Trophoblast cell (in vitro differentiated cells and primary cell): Measurements from ENCODE around the gene PDIA5.

Experiments
- DNase-seq, 2 donors: peaks; one replicate each; pipeline ENCODE4 v3.0.0-alpha.2; 2016
- H2AFZ ChIP-seq: 2 replicates; pipeline ENCODE4 v1.6.1; 2013; ENCODE audit warnings: low read length, moderate library complexity, mild to moderate bottlenecking; ENCODE audit not compliant: insufficient read depth, poor library complexity
- H2AK5ac ChIP-seq: 2 replicates; pipeline ENCODE4 v1.6.1; 2013; ENCODE audit warnings: mild to moderate bottlenecking, low read length
- H2BK120ac ChIP-seq: 2 replicates; pipeline ENCODE4 v1.6.1; 2013; ENCODE audit warnings: low read length, mild to moderate bottlenecking, moderate library complexity; ENCODE audit not compliant: insufficient read depth, poor library complexity
- H2BK12ac ChIP-seq: 2 replicates; pipeline ENCODE4 v1.6.1; 2013; ENCODE audit warnings: mild to moderate bottlenecking, low read length, moderate library complexity
- H2BK5ac ChIP-seq: 2 replicates; pipeline ENCODE4 v1.6.1; 2013; ENCODE audit warnings: low read length, low read depth, moderate library complexity, mild to moderate bottlenecking; ENCODE audit not compliant: poor library complexity
- H3K14ac ChIP-seq: 2 replicates; pipeline ENCODE4 v1.6.1; 2013; ENCODE audit warnings: mild to moderate bottlenecking, low read length
- H3K18ac ChIP-seq: 2 replicates; pipeline ENCODE4 v1.6.1; 2013; ENCODE audit warnings: mild to moderate bottlenecking, low read length
- H3K23ac ChIP-seq: 2 replicates; pipeline ENCODE4 v1.6.1; 2013; ENCODE audit warnings: low read length
- H3K27ac ChIP-seq: 2 replicates; pipeline ENCODE4 v1.5.1; 2013; ENCODE audit warnings: low read depth, mild to moderate bottlenecking, inconsistent platforms, low read length, moderate library complexity
- H3K27me3 ChIP-seq: 2 replicates; pipeline ENCODE4 v1.6.1; 2013; ENCODE audit warnings: inconsistent platforms, mild to moderate bottlenecking, low read length, moderate library complexity; ENCODE audit not compliant: insufficient read depth
- H3K36me3 ChIP-seq, 2 experiments: 1 replicate in 1 of 2; 2 replicates in 1 of 2; pipeline ENCODE4 v1.6.1; 2013; ENCODE audit warnings: low read length in 2 of 2, mild to moderate bottlenecking in 2 of 2, moderate library complexity in 1 of 2; ENCODE audit not compliant: insufficient read depth in 2 of 2, control insufficient read depth in 1 of 2
- H3K4ac ChIP-seq: 2 replicates; pipeline ENCODE4 v1.6.1; 2013; ENCODE audit warnings: low read depth, mild to moderate bottlenecking, low read length, moderate library complexity
- H3K4me1 ChIP-seq, 2 experiments: 1 replicate in 1 of 2; 2 replicates in 1 of 2; pipeline ENCODE4 v1.6.1; 2013; ENCODE audit warnings: low read length in 2 of 2, mild to moderate bottlenecking in 2 of 2, moderate library complexity in 1 of 2; ENCODE audit not compliant: insufficient read depth in 2 of 2, control insufficient read depth in 1 of 2
- H3K4me2 ChIP-seq: 2 replicates; pipeline ENCODE4 v1.6.1; 2013; ENCODE audit warnings: inconsistent platforms, mild to moderate bottlenecking, low read length, moderate library complexity
- H3K4me3 ChIP-seq: 2 replicates; pipeline ENCODE4 v1.5.1; 2013; ENCODE audit warnings: mild to moderate bottlenecking, low read depth, low read length, inconsistent platforms
- H3K79me1 ChIP-seq: one replicate; pipeline ENCODE4 v1.6.1; 2013; ENCODE audit warnings: low read length
- H3K79me2 ChIP-seq: 2 replicates; pipeline ENCODE4 v1.6.1; 2013; ENCODE audit warnings: low read length, mild to moderate bottlenecking; ENCODE audit not compliant: control insufficient read depth, insufficient read depth, poor library complexity
- H3K9ac ChIP-seq: 2 replicates; pipeline ENCODE4 v1.6.1; 2013; ENCODE audit warnings: mild to moderate bottlenecking, low read length
- H3K9me3 ChIP-seq: 2 replicates; pipeline ENCODE4 v1.6.1; 2013; ENCODE audit warnings: low read depth, mild to moderate bottlenecking, control low read depth, inconsistent platforms, low read length; ENCODE audit not compliant: insufficient read depth
- H4K12ac ChIP-seq: 2 replicates; pipeline ENCODE4 v1.6.1; 2013; ENCODE audit warnings: low read depth, mild to moderate bottlenecking, low read length, moderate library complexity
- H4K8ac ChIP-seq: 2 replicates; pipeline ENCODE4 v1.6.1; 2013; ENCODE audit warnings: low read depth, mild to moderate bottlenecking, low read length, moderate library complexity
- H4K91ac ChIP-seq: one replicate; pipeline ENCODE4 v1.6.1; 2013; ENCODE audit warnings: low read depth, mild to moderate bottlenecking, low read length, moderate library complexity
- WGBS: extraction: QIAGEN DNeasy Blood & Tissue Kit; methylation state at CpG from one replicate; pipeline ENCODE4 v1.1.7; 2013; ENCODE audit warnings: missing lambda C conversion rate; ENCODE audit not compliant: insufficient read length, insufficient coverage; ENCODE audit errors: extremely low coverage; 5-methylcytosine and 5-hydroxymethylcytosine counted together

The PDIA5 gene

DNA sequence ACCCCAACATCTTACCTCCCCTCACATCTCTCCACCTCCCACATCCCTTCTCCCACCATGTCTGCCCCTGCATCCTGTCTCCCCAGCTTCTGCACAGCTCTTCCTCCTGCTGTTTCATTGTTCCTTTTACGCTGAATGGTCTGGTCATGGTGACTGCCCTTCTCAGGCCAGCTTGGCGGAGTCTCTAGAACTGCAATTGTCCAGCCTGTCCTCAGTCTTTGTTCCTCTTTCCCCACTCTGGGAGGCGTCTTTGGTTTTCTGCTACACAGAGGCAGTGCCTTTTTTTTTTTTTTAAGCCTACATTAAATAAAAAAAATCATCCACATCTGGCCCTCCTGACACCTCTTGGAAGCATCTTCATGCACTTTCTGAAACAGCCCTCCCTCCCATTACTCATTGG, 85.9 kb downstream of the PDIA5 start:
- no peak overlapping the region for H2BK5ac ChIP-seq
- no peaks in the 10 kb centered on the region for H3K79me2 ChIP-seq
- no peak overlapping the region for H2AFZ ChIP-seq
- no peak overlapping the region for H4K91ac ChIP-seq
- no peak for DNase-seq
- H2BK12ac ChIP-seq = no peak overlapping the region
- no peak overlapping the region for H3K4me3 ChIP-seq
- no CpG with 5 or more reads among the region's 3 CpGs for WGBS
- H2AK5ac ChIP-seq = no peak overlapping the region
- no peak overlapping the region for H3K23ac ChIP-seq
- no peak overlapping the region for H3K4me2 ChIP-seq
- H2BK120ac ChIP-seq = no peak overlapping the region
- H3K4me1 ChIP-seq = no peaks in the 10 kb centered on the region
- no peak overlapping the region for H3K27ac ChIP-seq
- no peak overlapping the region for H3K9ac ChIP-seq
- H3K79me1 ChIP-seq = no peaks in the 10 kb centered on the region
- H3K36me3 ChIP-seq = peaks cover 68 to 73% of the 10 kb centered on the region in 2 experiments
- H3K18ac ChIP-seq = no peak overlapping the region
- H3K4ac ChIP-seq = no peak overlapping the region
- H4K8ac ChIP-seq = no peak overlapping the region
- no peaks in the 10 kb centered on the region for H3K27me3 ChIP-seq
- H3K14ac ChIP-seq = no peak overlapping the region
- H4K12ac ChIP-seq = no peak overlapping the region
- H3K9me3 ChIP-seq = no peaks in the 10 kb centered on the region

DNA sequence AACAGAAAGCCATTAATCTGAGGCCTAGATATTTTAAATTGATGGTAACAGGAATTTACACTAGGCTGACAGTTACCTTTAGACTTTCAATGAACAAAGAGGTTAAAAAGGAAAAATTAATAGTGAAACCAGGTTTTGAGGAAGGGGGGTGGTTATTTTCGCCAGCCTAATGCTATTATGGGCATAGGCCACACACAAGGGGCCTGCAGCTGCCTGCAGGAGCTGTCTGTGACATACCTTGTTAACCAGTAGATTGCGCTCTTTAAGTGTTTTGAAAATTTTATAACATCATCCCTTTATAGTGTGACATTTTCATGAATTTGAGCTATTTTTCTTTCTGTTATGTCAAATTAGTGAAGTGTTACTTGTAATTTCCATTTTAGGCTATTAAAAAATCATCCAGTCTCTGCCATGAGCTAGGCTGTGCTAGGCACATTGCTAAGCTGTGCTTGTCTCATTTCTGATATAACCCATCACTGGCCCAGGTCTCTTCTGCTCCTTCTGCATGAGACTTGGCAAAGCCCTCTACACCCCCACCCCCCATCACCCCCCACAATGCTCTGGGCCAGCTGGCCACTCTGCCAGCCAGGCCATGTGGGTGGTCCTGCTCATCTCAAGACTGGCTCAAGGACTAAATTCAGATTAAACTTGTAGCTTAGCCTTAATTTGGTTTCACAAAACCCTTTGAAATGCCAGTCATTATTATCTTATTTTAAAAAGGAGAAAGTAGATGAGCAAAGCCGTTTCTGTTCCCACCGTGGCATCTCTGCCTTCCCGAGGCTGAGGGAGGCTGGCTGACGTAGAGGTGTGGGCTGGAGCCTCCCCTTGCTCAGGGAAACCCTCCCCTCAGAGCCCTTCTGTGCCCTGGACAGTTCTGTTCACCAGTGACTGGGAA, 86.5 kb downstream of the PDIA5 start:
- Histone ChIP-seq H3K36me3 (peaks cover 72% of the 10 kb centered on the region in 2 experiments), H2AFZ (no peak overlapping the region), H4K8ac (no peak overlapping the region), H3K4me3 (no peak overlapping the region), H4K12ac (no peak overlapping the region), H4K91ac (no peak overlapping the region), H3K4me1 (no peaks in the 10 kb centered on the region), H3K4me2 (no peak overlapping the region), H3K9me3 (no peaks in the 10 kb centered on the region), H3K23ac (no peak overlapping the region), H3K4ac (no peak overlapping the region), H2AK5ac (no peak overlapping the region), H3K27me3 (no peaks in the 10 kb centered on the region), H3K18ac (no peak overlapping the region), H3K9ac (no peak overlapping the region), H3K79me2 (no peaks in the 10 kb centered on the region), H2BK5ac (no peak overlapping the region), H3K79me1 (no peaks in the 10 kb centered on the region), H3K14ac (no peak overlapping the region), H2BK120ac (no peak overlapping the region), H2BK12ac (no peak overlapping the region), H3K27ac (no peak overlapping the region)
- DNase-seq = no peak
- no CpG with 5 or more reads among the region's 6 CpGs for WGBS

DNA sequence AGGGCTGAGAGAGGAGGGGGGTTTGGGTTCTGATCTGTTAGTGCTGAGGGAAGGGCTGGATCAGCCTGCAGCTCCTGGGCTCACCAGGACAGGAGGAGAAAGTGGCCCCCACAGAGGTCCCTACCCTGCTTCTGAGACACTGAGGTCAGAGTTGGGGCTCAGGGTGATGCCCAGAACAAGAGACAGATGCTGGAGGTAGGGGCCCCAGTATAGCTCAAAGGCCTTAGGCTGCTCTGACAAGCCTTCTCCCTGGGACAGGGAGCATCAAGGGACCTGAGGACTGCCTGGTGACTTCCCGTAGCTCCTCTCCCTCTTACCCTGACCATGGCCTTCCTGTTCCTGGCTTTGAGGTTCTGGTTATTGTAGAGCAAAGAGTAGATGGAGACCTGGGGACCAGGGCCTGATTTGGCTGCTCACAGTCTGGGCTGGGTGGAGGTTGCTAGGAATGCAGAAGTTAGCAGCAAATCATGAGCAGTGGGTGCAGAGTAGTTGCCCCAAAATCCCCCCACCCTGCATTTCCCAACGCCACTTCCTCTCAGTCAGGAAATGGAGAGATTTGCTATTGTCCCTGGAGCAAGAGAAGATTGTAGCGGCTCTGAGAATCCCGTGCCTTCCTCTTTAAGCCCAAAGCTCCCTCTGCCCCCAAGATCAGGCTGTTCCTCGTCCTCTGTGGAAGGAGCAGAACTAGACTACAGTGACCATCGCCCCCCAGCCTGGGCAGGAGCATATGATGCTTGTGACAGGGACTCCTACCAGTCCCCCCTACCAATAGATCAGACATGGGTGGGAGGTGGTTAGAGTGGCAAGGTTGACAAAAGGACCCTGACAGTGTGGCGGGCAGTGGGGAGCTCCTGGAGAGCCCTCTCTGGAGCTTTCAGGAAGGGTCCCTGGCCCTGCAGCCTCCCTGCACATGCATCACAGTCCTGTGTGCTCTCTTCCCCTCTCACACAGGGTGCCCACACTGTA, 87.5 kb downstream of the PDIA5 start:
- Histone ChIP-seq H3K4me1 (no peaks in the 10 kb centered on the region), H3K4me3 (no peak overlapping the region), H3K18ac (no peak overlapping the region), H3K79me2 (no peaks in the 10 kb centered on the region), H2AFZ (no peak overlapping the region), H3K4me2 (no peak overlapping the region), H2BK12ac (no peak overlapping the region), H2BK5ac (no peak overlapping the region), H3K36me3 (peaks cover 73 to 75% of the 10 kb centered on the region in 2 experiments), H3K23ac (no peak overlapping the region), H3K14ac (no peak overlapping the region), H4K8ac (no peak overlapping the region), H3K9me3 (no peaks in the 10 kb centered on the region), H2BK120ac (no peak overlapping the region), H4K91ac (no peak overlapping the region), H3K27me3 (no peaks in the 10 kb centered on the region), H2AK5ac (no peak overlapping the region), H4K12ac (no peak overlapping the region), H3K4ac (no peak overlapping the region), H3K9ac (no peak overlapping the region), H3K27ac (no peak overlapping the region), H3K79me1 (no peaks in the 10 kb centered on the region)
- DNase-seq = no peak
- WGBS = no CpG with 5 or more reads among the region's 7 CpGs

DNA sequence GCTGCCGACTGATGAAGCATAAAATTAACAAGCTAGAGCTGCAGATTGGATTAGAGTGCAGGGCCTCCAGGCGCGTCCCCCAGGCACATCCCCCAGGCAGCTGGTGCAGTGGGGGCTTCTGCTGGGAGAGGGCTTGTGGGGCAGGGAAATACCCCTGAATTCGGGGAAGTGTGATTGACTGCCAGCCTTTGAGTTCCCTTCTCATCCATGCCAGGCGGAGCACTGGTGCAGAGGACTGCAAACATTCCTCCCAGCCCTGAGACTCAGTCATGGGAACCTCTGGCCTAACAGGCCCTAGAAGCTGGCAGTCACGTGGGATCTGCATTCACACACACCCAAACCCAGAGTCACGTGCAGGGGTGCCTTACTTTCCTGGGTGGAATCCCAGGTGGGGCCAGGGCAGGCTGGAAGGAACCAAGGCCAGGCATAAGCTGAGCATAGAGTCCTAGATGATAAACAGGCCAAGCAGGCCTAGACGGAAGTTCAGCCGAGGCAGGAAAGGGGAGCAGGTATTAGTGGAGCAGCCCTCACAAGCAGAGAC, 88.7 kb downstream of the PDIA5 start:
- H2BK120ac ChIP-seq = no peak overlapping the region
- no peak overlapping the region for H3K9ac ChIP-seq
- H3K27me3 ChIP-seq = no peaks in the 10 kb centered on the region
- H4K12ac ChIP-seq = no peak overlapping the region
- no peak overlapping the region for H2BK5ac ChIP-seq
- H3K27ac ChIP-seq = no peak overlapping the region
- no CpG with 5 or more reads among the region's 9 CpGs for WGBS
- no peak overlapping the region for H4K8ac ChIP-seq
- H3K14ac ChIP-seq = no peak overlapping the region
- no peak for DNase-seq
- H2AFZ ChIP-seq = no peak overlapping the region
- peaks cover 73 to 75% of the 10 kb centered on the region in 2 experiments for H3K36me3 ChIP-seq
- no peak overlapping the region for H4K91ac ChIP-seq
- no peak overlapping the region for H3K4me2 ChIP-seq
- no peak overlapping the region for H3K4ac ChIP-seq
- no peak overlapping the region for H3K4me3 ChIP-seq
- H3K79me2 ChIP-seq = no peaks in the 10 kb centered on the region
- no peaks in the 10 kb centered on the region for H3K4me1 ChIP-seq
- H2AK5ac ChIP-seq = no peak overlapping the region
- H3K18ac ChIP-seq = no peak overlapping the region
- no peaks in the 10 kb centered on the region for H3K79me1 ChIP-seq
- no peak overlapping the region for H3K23ac ChIP-seq
- H3K9me3 ChIP-seq = no peaks in the 10 kb centered on the region
- no peak overlapping the region for H2BK12ac ChIP-seq
